GM12874 (cell line): ENCODE data around the gene SRP19.

ENCODE experiments used
- CTCF ChIP-seq: IDR thresholded peaks from 2 replicates; pipeline ENCODE4 v1.5.1; 2011; ENCODE audit warnings: low read depth, mild to moderate bottlenecking, control low read depth, low read length, moderate library complexity; ENCODE audit not compliant: insufficient read depth

SRP19 gene

DNA sequence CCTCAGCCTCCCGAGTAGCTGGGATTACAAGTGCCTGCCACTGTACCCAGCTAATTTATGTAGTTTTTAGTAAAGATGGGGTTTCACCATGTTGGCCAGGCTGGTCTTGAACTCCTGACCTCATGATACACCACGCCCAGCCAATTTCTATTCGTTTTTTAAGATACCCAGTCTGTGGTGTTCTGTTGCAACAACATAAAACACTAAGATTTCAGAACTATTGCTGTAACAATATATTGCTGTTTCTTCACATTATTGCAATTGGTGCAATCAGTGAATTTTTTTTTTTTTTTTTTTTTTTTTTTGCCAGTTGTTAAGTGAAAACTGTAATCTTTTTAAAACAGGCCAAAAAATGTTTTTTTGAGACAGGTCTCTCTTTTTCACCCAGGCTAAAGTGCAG is 9.9 kb downstream of the SRP19 start:
- no peak for TF ChIP-seq CTCF

GRCh38 chr5:112876362-112876761 is 15.3 kb downstream of the SRP19 start:
- TF ChIP-seq CTCF: no peak

DNA sequence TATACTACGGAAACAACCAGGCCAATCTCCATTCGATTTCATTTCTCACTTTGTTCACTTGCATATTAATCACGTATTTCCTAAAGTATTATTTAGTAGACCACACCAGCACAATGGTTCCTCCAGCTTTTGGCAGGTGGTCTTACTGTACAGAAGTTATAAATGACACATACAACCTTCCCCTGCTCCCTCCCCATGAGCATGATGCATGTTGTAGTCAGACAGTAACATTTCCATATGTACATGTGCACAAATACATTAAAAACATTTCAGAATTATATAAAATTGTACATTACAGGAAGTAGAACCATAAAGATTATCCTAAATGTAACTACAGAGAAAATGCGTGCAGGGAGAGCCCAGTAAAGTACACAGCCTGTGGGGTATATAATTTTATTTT is 17.0 kb downstream of the SRP19 start:
- TF ChIP-seq CTCF: no peak

- TF ChIP-seq CTCF: no peak
Measured at GRCh38 chr5:112878760-112879159, 17.7 kb downstream of the SRP19 start.

DNA sequence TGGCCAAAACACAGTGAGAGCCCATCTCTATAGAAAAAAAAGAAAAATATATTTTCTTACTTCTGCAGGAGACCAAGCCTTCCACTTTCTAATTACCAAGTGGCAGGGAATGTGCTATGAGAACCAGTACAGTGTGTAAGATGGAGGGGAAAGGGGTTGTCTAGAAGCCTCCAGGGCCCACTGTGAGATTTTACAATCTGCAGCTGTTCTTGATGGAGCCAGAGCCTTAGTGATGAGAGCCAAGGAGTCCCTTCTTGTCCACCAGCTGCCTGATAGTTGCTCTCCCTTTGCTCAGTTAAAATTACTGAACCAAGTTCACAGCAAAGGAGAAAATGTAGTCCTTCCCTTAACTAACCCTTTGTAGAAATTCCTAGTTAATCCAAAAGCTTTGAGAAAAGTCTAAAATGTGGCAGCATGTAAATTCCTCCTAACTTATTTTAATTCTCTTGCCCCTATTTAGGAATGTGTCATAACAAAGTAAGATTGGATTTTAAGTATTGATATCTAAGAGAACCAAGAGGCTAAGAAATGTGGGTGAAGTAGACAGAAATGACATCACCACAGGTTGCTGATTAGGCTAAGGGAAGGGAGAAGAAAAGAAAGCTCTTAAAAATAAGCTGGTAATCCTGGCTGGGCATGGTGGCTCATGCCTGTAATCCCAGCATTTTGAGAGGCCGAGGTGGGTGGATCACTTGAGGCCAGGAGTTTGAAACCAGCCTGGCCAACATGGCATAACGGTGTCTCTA is 19.3 kb downstream of the SRP19 start:
- TF ChIP-seq CTCF: no peak

DNA sequence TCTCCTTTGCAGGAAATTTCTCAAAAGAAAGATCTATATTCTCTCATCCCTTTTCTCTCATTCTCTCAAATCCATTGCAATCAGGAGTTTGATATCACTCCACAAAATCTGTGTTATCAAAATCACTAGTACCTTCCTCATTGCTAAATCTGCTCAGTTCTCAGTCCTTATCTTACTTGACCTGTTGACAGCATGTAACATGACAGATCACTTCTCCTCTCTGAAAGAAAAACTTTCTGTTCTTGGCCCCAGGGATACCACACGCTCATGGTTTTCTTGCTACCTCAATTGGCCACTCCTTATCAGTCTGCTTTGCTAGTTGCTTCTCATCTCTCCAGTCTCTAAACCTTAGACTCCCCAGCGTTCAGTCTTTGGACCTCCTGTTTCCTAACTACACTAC is 22.1 kb downstream of the SRP19 start:
- no peak for TF ChIP-seq CTCF

GRCh38 chr5:112885001-112885400 is 23.9 kb downstream of the SRP19 start:
- TF ChIP-seq CTCF: no peak
